ENCODE results near the gene WBP1L.

DNA sequence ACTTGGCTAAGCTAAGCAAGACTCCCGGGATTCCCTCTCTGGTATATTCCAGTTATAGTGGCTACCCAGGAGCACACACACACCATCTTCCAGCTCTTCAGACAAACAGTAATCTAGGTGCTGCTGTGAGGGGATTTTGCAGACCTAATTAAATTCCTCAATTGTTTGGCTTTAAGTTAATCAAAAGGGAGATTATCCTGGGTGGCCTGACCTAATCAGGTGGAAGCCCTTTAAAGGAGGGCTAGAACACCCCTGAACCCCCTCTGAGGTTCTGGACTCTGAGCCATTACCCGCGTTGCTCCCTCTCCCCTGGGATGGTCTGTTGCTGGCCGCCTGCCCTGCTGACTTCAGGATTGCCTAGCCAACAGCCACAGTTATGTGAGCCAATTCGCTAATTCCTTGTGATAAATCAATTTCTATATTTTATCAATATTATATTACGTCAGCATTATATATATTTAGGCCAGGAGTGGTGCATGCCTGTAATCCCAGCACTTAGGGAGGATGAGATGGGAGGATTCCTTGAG, 22.9 kb upstream of the WBP1L start:
- TF ChIP-seq ZNF548 (tag by site-specific recombination; IDR thresholded peaks at IDR 0.05) (no peak), ZBTB8A (tag by site-specific recombination; IDR thresholded peaks at IDR 0.05) (no peak), CTCF (tag by site-specific recombination; IDR thresholded peaks at IDR 0.05) (no peak), ZNF24 (tag by site-specific recombination; IDR thresholded peaks at IDR 0.05) (no peak), ZNF785 (tag by site-specific recombination; IDR thresholded peaks at IDR 0.05) (no peak), ZNF37A (tag by site-specific recombination; IDR thresholded peaks at IDR 0.05) (no peak), ZNF707 (tag by site-specific recombination; IDR thresholded peaks at IDR 0.05) (no peak), ZNF518A (tag by site-specific recombination; conservative IDR thresholded peaks at IDR 0.05; ENCODE audit: low read depth) (no peak), GFI1B (tag by site-specific recombination; IDR thresholded peaks at IDR 0.05) (no peak), ZBTB21 (tag by site-specific recombination; IDR thresholded peaks at IDR 0.05) (no peak), ZNF558 (tag by site-specific recombination; IDR thresholded peaks at IDR 0.05) (no peak), BCL11A (tag by site-specific recombination; IDR thresholded peaks at IDR 0.05; ENCODE audit: low read depth) (no peak)
- TF ChIP-seq, protein P1, sequence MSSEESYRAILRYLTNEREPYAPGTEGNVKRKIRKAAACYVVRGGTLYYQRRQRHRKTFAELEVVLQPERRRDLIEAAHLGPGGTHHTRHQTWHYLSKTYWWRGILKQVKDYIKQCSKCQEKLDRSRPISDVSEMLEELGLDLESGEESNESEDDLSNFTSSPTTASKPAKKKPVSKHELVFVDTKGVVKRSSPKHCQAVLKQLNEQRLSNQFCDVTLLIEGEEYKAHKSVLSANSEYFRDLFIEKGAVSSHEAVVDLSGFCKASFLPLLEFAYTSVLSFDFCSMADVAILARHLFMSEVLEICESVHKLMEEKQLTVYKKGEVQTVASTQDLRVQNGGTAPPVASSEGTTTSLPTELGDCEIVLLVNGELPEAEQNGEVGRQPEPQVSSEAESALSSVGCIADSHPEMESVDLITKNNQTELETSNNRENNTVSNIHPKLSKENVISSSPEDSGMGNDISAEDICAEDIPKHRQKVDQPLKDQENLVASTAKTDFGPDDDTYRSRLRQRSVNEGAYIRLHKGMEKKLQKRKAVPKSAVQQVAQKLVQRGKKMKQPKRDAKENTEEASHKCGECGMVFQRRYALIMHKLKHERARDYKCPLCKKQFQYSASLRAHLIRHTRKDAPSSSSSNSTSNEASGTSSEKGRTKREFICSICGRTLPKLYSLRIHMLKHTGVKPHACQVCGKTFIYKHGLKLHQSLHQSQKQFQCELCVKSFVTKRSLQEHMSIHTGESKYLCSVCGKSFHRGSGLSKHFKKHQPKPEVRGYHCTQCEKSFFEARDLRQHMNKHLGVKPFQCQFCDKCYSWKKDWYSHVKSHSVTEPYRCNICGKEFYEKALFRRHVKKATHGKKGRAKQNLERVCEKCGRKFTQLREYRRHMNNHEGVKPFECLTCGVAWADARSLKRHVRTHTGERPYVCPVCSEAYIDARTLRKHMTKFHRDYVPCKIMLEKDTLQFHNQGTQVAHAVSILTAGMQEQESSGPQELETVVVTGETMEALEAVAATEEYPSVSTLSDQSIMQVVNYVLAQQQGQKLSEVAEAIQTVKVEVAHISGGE (tag by site-specific recombination; conservative IDR thresholded peaks at IDR 0.05; ENCODE audit: low read depth): no peak
- TF ChIP-seq, protein P2, sequence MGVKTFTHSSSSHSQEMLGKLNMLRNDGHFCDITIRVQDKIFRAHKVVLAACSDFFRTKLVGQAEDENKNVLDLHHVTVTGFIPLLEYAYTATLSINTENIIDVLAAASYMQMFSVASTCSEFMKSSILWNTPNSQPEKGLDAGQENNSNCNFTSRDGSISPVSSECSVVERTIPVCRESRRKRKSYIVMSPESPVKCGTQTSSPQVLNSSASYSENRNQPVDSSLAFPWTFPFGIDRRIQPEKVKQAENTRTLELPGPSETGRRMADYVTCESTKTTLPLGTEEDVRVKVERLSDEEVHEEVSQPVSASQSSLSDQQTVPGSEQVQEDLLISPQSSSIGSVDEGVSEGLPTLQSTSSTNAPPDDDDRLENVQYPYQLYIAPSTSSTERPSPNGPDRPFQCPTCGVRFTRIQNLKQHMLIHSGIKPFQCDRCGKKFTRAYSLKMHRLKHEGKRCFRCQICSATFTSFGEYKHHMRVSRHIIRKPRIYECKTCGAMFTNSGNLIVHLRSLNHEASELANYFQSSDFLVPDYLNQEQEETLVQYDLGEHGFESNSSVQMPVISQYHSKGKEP (tag by site-specific recombination; IDR thresholded peaks at IDR 0.05): no peak
